HCT116 (cell line): ENCODE measurements around the gene DNAJA4. TPM values are rescaled to one million over a fixed set of nuclear protein-coding genes. Genes with fewer than 3 reads are reported as not detected.

ENCODE experiments used
- ATAC-seq: fragments of 200-7000 bp; cut with Tn5 transposase; 2 replicates; pipeline ENCODE4 v1.9.1; 2020; ENCODE audit warnings: mild to moderate bottlenecking, moderate library complexity
- BruUV-seq: library from RNA; stranded (reverse); fragments of 400-500 nt; replicated peaks from 2 replicates; lab custom pipeline; 2021; lab: Mats Ljungman, UMichigan
- CTCF ChIA-PET: fragments of 300-600 bp; sonication (Branson Sonifier 250); formaldehyde crosslinking; loops from one replicate; lab custom pipeline; 2021; ENCODE audit warnings: antibody characterized with exemption; lab: Charles Lee
- POLR2A ChIA-PET: fragments of 300-600, 350-600 bp; sonication (Branson Sonifier 250); formaldehyde crosslinking; loops from one replicate; lab custom pipeline; 2021; ENCODE audit warnings: antibody characterized with exemption; lab: Charles Lee
- RAD21 ChIA-PET, 2 experiments: fragments of 300-600 bp; sonication (Branson Sonifier 250); formaldehyde crosslinking; loops; one replicate each; lab custom pipeline; 2023; ENCODE audit warnings: low total read pairs in 2 of 2; ENCODE audit not compliant: uncharacterized antibody in 2 of 2, unreplicated experiment in 2 of 2, low non-redundant PET in 1 of 2; lab: Charles Lee
- DNase-seq: peaks from one replicate; pipeline ENCODE4 v3.0.0-alpha.2; 2010; ENCODE audit warnings: low read depth, low spot score
- H2AFZ ChIP-seq: fragments of 200-600 bp; shearing (Covaris generic), sonication (generic); 2 replicates; pipeline ENCODE4 v1.6.1; 2017; ENCODE audit warnings: low read depth, mixed run types, mixed read lengths, antibody characterized with exemption, low read length; ENCODE audit not compliant: poor library complexity, severe bottlenecking
- H3K27ac ChIP-seq: 2 replicates; pipeline ENCODE4 v1.5.1; 2012; ENCODE audit warnings: low read depth, low read length
- H3K27me3 ChIP-seq: fragments of 200-600 bp; sonication (generic); 2 replicates; pipeline ENCODE4 v1.6.1; 2016; ENCODE audit warnings: mixed run types, low read length, mixed read lengths; ENCODE audit not compliant: insufficient read depth
- H3K36me3 ChIP-seq, 2 experiments: fragments of 200-500 bp in 1 of 2; fragments of 200-600 bp in 1 of 2; sonication (Bioruptor generic) in 1 of 2; sonication (generic) in 1 of 2; 2 replicates each; pipeline versions ENCODE4 v1.5.1 to v1.6.1; 2014 to 2016; ENCODE audit warnings: low read length in 2 of 2, inconsistent platforms in 1 of 2, mixed read lengths in 1 of 2, mixed run types in 1 of 2; ENCODE audit not compliant: insufficient read depth in 2 of 2, control insufficient read depth in 1 of 2
- H3K4me1 ChIP-seq, 2 experiments: fragments of 200-600 bp in 1 of 2; sonication (generic) in 1 of 2; 2 replicates each; pipeline versions ENCODE4 v1.5.1 to v1.6.1; 2012 to 2017; ENCODE audit warnings: low read length in 2 of 2, inconsistent platforms in 1 of 2, mild to moderate bottlenecking in 1 of 2, mixed read lengths in 1 of 2, mixed run types in 1 of 2, moderate library complexity in 1 of 2; ENCODE audit not compliant: insufficient read depth in 2 of 2, control insufficient read depth in 1 of 2
- H3K4me2 ChIP-seq: fragments of 200-600 bp; sonication (generic); 2 replicates; pipeline ENCODE4 v1.6.1; 2017; ENCODE audit warnings: mixed run types, low read length, mixed read lengths
- H3K4me3 ChIP-seq, 2 experiments: fragments of 200-600 bp in 1 of 2; sonication (generic) in 1 of 2; replicated peaks in 1 of 2; 2 replicates each; pipeline ENCODE4 v1.5.1; 2011 to 2016; ENCODE audit warnings: low read length in 2 of 2, control low read depth in 1 of 2, low read depth in 1 of 2, mild to moderate bottlenecking in 1 of 2, mixed read lengths in 1 of 2, mixed run types in 1 of 2
- H3K79me2 ChIP-seq: fragments of 200-600 bp; sonication (generic); 2 replicates; pipeline ENCODE4 v1.6.1; 2017; ENCODE audit warnings: mild to moderate bottlenecking, mixed run types, low read length, moderate library complexity, mixed read lengths; ENCODE audit not compliant: insufficient read depth
- H3K9ac ChIP-seq: fragments of 200-600 bp; sonication (generic); 2 replicates; pipeline ENCODE4 v1.6.1; 2016; ENCODE audit warnings: low read length, mixed read lengths
- H3K9me2 ChIP-seq: fragments of 200-600 bp; sonication (generic), shearing (Covaris generic); 2 replicates; pipeline ENCODE4 v1.6.1; 2017; ENCODE audit warnings: mixed run types, mild to moderate bottlenecking, moderate library complexity; ENCODE audit not compliant: insufficient read depth
- H3K9me3 ChIP-seq, 2 experiments: fragments of 200-500 bp in 1 of 2; fragments of 200-600 bp in 1 of 2; sonication (Bioruptor generic) in 1 of 2; sonication (generic) in 1 of 2; 2 replicates each; pipeline ENCODE4 v1.6.1; 2014 to 2017; ENCODE audit warnings: low read length in 2 of 2, mixed read lengths in 2 of 2, inconsistent platforms in 1 of 2, low read depth in 1 of 2, mild to moderate bottlenecking in 1 of 2, mixed run types in 1 of 2, moderate library complexity in 1 of 2; ENCODE audit not compliant: control insufficient read depth in 1 of 2, insufficient read depth in 1 of 2
- H4K20me1 ChIP-seq: fragments of 200-600 bp; sonication (generic), shearing (Covaris generic); 2 replicates; pipeline ENCODE4 v1.6.1; 2017; ENCODE audit warnings: mixed run types, mild to moderate bottlenecking, moderate library complexity; ENCODE audit not compliant: insufficient read depth
- CBX3 ChIP-seq: IDR thresholded peaks from 2 replicates; pipeline ENCODE4 v1.6.1; 2012; ENCODE audit warnings: low read depth
- EZH2phosphoT487 ChIP-seq: fragments of 200-600 bp; IDR thresholded peaks from 2 replicates; pipeline ENCODE4 v1.6.1; 2018; ENCODE audit warnings: antibody characterized with exemption, borderline replicate concordance
- JUND ChIP-seq: IDR thresholded peaks from 2 replicates; pipeline ENCODE4 v1.6.1; 2012
- POLR2A ChIP-seq: IDR thresholded peaks from 2 replicates; pipeline ENCODE4 v1.7.0; 2011; ENCODE audit warnings: borderline replicate concordance; ENCODE audit not compliant: insufficient read depth, insufficient read length; ENCODE audit errors: extremely low read depth
- SP1 ChIP-seq: IDR thresholded peaks from 2 replicates; pipeline ENCODE4 v1.6.1; 2012; ENCODE audit warnings: low read depth
- YY1 ChIP-seq: IDR thresholded peaks from 2 replicates; pipeline ENCODE4 v1.6.1; 2011; ENCODE audit warnings: low read length, low read depth, moderate library complexity, mild to moderate bottlenecking; ENCODE audit not compliant: insufficient replicate concordance; ENCODE audit errors: extremely low read depth
- ZFX ChIP-seq: fragments of 450-650 bp; IDR thresholded peaks from 2 replicates; pipeline ENCODE4 v1.6.1; 2017
- intact Hi-C: fragments of 100-400 bp; cut with micrococcal nuclease; formaldehyde crosslinking; loops from 2 replicates; pipeline ENCODE4 v1.10.0; 2022
- total RNA-seq: library from RNA; stranded (reverse); gene quantifications from one replicate; pipeline ENCODE4 v1.2.1, GENCODE V29; 2021; ENCODE audit not compliant: unreplicated experiment
- TF ChIP-seq, protein P1 (sequence below): IDR thresholded peaks from 2 replicates; pipeline ENCODE4 v1.6.1; 2012
- TF ChIP-seq, protein P2 (sequence below): IDR thresholded peaks from 2 replicates; pipeline ENCODE4 v1.6.1; 2011; ENCODE audit warnings: mild to moderate bottlenecking, low read length, moderate library complexity; ENCODE audit not compliant: insufficient replicate concordance; ENCODE audit errors: extremely low read depth

DNAJA4 gene
- total RNA-seq, 1 experiment from 2014 or later, result 66.6 TPM

DNA sequence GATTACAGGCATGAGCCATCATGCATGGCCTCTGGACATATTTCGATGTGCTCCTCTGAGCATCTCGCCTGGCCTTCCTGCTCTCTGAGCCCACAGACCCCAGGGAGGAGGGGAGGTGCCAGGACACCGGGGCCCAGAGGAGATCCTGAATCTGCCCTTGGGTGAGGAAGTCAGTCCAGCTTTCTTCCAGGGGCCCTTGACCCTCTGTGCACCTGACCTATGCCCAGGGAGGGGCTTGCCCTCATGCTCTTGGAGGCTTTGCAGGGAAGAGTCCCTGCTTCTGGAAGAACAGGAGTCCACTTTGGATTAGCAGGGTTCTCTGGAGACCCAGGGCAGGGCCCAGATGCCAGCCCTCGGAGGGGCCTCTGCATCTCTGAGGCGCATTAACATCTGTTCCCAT lies 31.4 kb upstream of the DNAJA4 start:
- POLR2A ChIA-PET, result no interaction called here
- DNase-seq, result no peak
- H2AFZ ChIP-seq, result no peak overlapping the region
- H3K27ac ChIP-seq, result no peak overlapping the region
- no TSS peak for BruUV-seq
- H3K79me2 ChIP-seq, result no peaks in the 10 kb centered on the region
- no peak for TF ChIP-seq POLR2A
- TF ChIP-seq YY1, result no peak
- no peak for TF ChIP-seq CBX3
- no peaks in the 10 kb centered on the region for H3K9me3 ChIP-seq
- no peak for ATAC-seq
- H3K9me2 ChIP-seq, result no peaks in the 10 kb centered on the region
- intact Hi-C loops, result no loop called here
- no peaks in the 10 kb centered on the region for H3K4me1 ChIP-seq
- H4K20me1 ChIP-seq, result no peaks in the 10 kb centered on the region
- H3K4me3 ChIP-seq, result no peak overlapping the region
- H3K4me2 ChIP-seq, result no peak overlapping the region
- RAD21 ChIA-PET, result no interaction called here
- CTCF ChIA-PET, result no interaction called here
- H3K9ac ChIP-seq, result no peak overlapping the region
- H3K36me3 ChIP-seq, result no peaks in the 10 kb centered on the region
- H3K27me3 ChIP-seq, result no peaks in the 10 kb centered on the region

DNA sequence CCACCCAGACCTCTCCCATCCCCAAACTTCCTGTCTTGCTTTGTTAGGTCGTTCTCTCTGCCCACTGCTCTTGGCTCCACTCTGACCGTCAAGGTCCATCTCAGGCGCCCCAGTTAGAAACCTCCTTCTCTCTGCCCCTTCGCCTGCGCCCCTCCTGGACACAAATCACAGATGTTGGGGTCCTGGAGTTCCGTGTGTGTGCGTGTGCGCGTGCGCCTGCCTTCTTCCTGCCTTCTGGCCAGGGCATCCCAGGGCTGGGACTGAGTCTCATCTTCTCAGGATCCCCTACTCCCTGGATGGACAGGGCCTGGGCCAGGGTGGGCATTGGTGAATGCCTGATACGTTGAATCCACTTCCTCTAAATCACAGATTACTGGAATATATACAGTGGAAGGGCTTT lies 30.9 kb upstream of the DNAJA4 start:
- Histone ChIP-seq H3K9me3 (no peaks in the 10 kb centered on the region), H3K27me3 (no peaks in the 10 kb centered on the region), H3K27ac (no peak overlapping the region), H3K9ac (no peak overlapping the region), H3K9me2 (no peaks in the 10 kb centered on the region), H3K79me2 (no peaks in the 10 kb centered on the region), H2AFZ (no peak overlapping the region), H3K36me3 (no peaks in the 10 kb centered on the region), H4K20me1 (no peaks in the 10 kb centered on the region), H3K4me2 (no peak overlapping the region), H3K4me3 (no peak overlapping the region), H3K4me1 (no peaks in the 10 kb centered on the region)
- intact Hi-C loops, result no loop called here
- CTCF ChIA-PET, result no interaction called here
- POLR2A ChIA-PET, result no interaction called here
- ATAC-seq (no peak), DNase-seq (no peak)
- RAD21 ChIA-PET, result no interaction called here
- TF ChIP-seq EZH2phosphoT487 (no peak), POLR2A (no peak), SP1 (no peak), JUND (no peak), ZFX (no peak)
- TF ChIP-seq, protein P1, sequence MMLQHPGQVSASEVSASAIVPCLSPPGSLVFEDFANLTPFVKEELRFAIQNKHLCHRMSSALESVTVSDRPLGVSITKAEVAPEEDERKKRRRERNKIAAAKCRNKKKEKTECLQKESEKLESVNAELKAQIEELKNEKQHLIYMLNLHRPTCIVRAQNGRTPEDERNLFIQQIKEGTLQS, result no peak
- TF ChIP-seq, protein P2, sequence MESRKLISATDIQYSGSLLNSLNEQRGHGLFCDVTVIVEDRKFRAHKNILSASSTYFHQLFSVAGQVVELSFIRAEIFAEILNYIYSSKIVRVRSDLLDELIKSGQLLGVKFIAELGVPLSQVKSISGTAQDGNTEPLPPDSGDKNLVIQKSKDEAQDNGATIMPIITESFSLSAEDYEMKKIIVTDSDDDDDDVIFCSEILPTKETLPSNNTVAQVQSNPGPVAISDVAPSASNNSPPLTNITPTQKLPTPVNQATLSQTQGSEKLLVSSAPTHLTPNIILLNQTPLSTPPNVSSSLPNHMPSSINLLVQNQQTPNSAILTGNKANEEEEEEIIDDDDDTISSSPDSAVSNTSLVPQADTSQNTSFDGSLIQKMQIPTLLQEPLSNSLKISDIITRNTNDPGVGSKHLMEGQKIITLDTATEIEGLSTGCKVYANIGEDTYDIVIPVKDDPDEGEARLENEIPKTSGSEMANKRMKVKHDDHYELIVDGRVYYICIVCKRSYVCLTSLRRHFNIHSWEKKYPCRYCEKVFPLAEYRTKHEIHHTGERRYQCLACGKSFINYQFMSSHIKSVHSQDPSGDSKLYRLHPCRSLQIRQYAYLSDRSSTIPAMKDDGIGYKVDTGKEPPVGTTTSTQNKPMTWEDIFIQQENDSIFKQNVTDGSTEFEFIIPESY, result no peak
- no TSS peak for BruUV-seq
